GM13977 (cell line): ENCODE results near the gene PEX5L.

Experiments
- DNase-seq: peaks from one replicate; pipeline ENCODE4 v3.0.0; 2012; ENCODE audit warnings: low spot score
- CTCF ChIP-seq: IDR thresholded peaks from 2 replicates; pipeline ENCODE4 v1.5.1; 2012; ENCODE audit warnings: mild to moderate bottlenecking, control low read depth; ENCODE audit not compliant: insufficient read depth; ENCODE audit errors: extremely low read depth, missing control alignments
- in situ Hi-C: fragments of 300-500 bp; cut with MboI; formaldehyde crosslinking; loops from one replicate; pipeline ENCODE4 v1.12.0; 2022; ENCODE audit warnings: low sequenced_read_pairs, low pct_unique_long_range_greater_than_20kb, mixed read lengths, inconsistent platforms; ENCODE audit not compliant: unreplicated experiment

Gene PEX5L

GRCh38 chr3:180049391-180049790 is 12.7 kb upstream of the PEX5L start:
- TF ChIP-seq CTCF, result no peak
- in situ Hi-C loops, result no loop called here
- DNase-seq, result no peak

GRCh38 chr3:180048840-180049239 is 12.1 kb upstream of the PEX5L start:
- no peak for DNase-seq
- in situ Hi-C loops, result no loop called here
- no peak for TF ChIP-seq CTCF

DNA sequence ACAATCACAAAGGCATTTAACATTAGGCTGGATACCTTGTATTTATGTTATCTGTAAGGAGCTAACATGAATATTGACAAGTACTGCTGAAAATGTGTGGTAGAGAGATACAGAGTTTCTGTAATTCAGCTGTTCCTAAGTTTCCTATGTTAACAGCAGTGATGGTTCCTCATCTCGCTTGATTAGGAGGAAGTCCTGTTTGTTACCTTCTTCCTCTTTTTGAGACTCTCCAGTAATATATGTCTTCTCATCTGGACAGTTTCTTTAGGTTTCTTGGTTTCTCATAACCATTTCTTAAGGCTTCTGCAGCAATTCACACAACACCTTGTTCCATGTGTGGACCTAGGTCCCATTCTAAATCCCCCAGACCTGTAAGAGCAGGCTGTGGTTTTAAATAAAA is 11.4 kb upstream of the PEX5L start:
- DNase-seq, result no peak
- no peak for TF ChIP-seq CTCF
- in situ Hi-C loops, result no loop called here

GRCh38 chr3:180040966-180041365 is 4.2 kb upstream of the PEX5L start:
- TF ChIP-seq CTCF, result no peak
- in situ Hi-C loops, result no loop called here
- DNase-seq, result no peak

DNA sequence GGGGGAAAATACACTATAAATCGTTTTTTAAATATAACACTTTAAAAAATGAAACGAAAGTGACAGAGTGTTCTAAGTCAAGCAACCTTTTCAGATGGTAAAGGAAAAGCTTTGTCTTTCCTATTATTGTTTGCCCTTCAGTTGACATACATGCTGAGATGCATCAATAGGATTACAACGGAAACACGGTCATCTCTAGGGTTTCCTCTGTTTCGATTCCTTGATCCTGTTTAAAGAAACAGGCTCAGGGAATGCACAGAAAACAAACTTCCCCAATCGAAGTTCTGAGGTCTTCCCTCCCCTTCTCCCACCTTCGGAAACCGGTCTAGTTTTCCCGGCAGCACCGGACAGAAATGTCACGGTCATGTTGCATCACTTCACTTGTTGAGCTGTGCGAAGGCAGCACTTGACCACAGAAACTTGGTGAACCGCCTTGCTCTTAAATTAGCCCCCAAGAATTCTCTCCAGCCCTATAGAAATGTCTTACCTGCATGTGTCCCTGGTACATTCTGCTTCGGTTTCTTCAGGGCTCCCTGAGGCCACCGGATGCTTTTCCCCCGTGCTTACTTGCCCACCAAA is 556 bp downstream of the PEX5L start:
- in situ Hi-C loops, result no loop called here
- no peak for DNase-seq
- TF ChIP-seq CTCF, result no peak

- in situ Hi-C loops, result no loop called here
- DNase-seq, result no peak
- TF ChIP-seq CTCF, result no peak
Measured at GRCh38 chr3:180026997-180027396, 9.7 kb downstream of the PEX5L start.

DNA sequence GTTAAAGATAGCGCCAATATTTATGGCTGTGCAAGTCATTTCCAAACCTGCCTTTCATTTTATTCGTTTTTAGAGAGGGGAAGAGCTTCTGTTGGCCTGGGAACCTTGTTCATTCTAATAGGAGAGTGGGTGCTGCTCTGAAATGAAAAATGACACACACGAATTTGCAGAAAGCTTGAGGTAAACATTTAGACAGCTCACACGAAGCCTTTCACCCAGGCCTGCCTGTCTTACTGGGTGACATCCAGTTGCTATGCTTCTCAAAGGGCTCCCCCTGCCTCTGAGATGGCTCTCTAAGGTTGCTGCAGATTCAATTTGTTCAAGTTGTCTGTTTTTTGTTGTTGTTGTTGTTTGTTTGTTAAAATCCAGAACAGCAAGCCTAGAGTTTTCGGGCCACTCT is 18.2 kb downstream of the PEX5L start:
- DNase-seq, result peak; percentile 28
- in situ Hi-C loops, result no loop called here
- TF ChIP-seq CTCF, result peak; percentile 36
